ENCODE data around the gene AGPAT2. TPM values are rescaled to one million over a fixed set of nuclear protein-coding genes. Genes with fewer than 3 reads are reported as not detected.

Gene AGPAT2
- 16.6 and 17.1 TPM in 2 replicates for polyA plus RNA-seq (2013)

GRCh38 chr9:136686794-136687711 is at the start of gene AGPAT2:
Gene AGPAT2, minus strand, starts transcription at chr9:136687457. Its CDS starts 100 bp downstream, at chr9:136687357.
- peak within 1 kb of the TSS; percentile 78 for H3K4me3 ChIP-seq (ENCODE audit: low read depth, low read length)
- H4K12ac ChIP-seq (ENCODE audit: low read depth, low read length): peak within 1 kb of the TSS; percentile 54
- peak within 1 kb of the TSS; percentile 78 for H3K14ac ChIP-seq (ENCODE audit: low read length)
- H3K36me3 ChIP-seq (ENCODE audit: control insufficient read depth in 1 of 2, insufficient read depth in 2 of 2, low read length in 2 of 2): no peaks in the 10 kb centered on the region
- peak within 1 kb of the TSS; percentile 83 for H3K18ac ChIP-seq (ENCODE audit: low read length)
- H4K8ac ChIP-seq (ENCODE audit: low read depth, low read length): peak within 1 kb of the TSS; percentile 79
- no peak within 1 kb of the TSS for H2AK5ac ChIP-seq (ENCODE audit: low read length)
- no peak within 1 kb of the TSS for H3K27ac ChIP-seq (ENCODE audit: low read depth, low read length)
- WGBS (ENCODE audit: extremely low coverage, insufficient coverage, insufficient read length): no CpG with 5 or more reads among the region's 106 CpGs
- peaks cover 5% of the 10 kb centered on the region for H3K27me3 ChIP-seq (ENCODE audit: insufficient read depth, low read length)
- H3K23ac ChIP-seq (ENCODE audit: low read length): no peak within 1 kb of the TSS
- H3K4me2 ChIP-seq (ENCODE audit: low read length): peak within 1 kb of the TSS; percentile 86
- H3K4ac ChIP-seq (ENCODE audit: low read depth, low read length): peak within 1 kb of the TSS; percentile 35
- peaks cover 8% of the 10 kb centered on the region for H3K79me1 ChIP-seq (ENCODE audit: low read length)
- H2BK120ac ChIP-seq (ENCODE audit: insufficient read depth, low read length, poor library complexity): peak within 1 kb of the TSS; percentile 37
- H3K9me3 ChIP-seq (ENCODE audit: insufficient read depth, low read depth, low read length): peaks cover 2% of the 10 kb centered on the region
- H3K79me2 ChIP-seq (ENCODE audit: control insufficient read depth, insufficient read depth, low read length, poor library complexity): peaks cover 3% of the 10 kb centered on the region
- H2BK12ac ChIP-seq (ENCODE audit: low read length): no peak within 1 kb of the TSS
- peak within 1 kb of the TSS; percentile 60 for H4K91ac ChIP-seq (ENCODE audit: low read depth, low read length)
- no peak for DNase-seq
- peak within 1 kb of the TSS; percentile 77 for H2AFZ ChIP-seq (ENCODE audit: insufficient read depth, low read length, poor library complexity)
- no peak within 1 kb of the TSS for H3K9ac ChIP-seq (ENCODE audit: low read length)
- no peak within 1 kb of the TSS for H2BK5ac ChIP-seq (ENCODE audit: low read depth, low read length, poor library complexity)
- peaks cover 0 to 5% of the 10 kb centered on the region in 2 experiments for H3K4me1 ChIP-seq (ENCODE audit: control insufficient read depth in 1 of 2, insufficient read depth in 2 of 2, low read length in 2 of 2)

DNA sequence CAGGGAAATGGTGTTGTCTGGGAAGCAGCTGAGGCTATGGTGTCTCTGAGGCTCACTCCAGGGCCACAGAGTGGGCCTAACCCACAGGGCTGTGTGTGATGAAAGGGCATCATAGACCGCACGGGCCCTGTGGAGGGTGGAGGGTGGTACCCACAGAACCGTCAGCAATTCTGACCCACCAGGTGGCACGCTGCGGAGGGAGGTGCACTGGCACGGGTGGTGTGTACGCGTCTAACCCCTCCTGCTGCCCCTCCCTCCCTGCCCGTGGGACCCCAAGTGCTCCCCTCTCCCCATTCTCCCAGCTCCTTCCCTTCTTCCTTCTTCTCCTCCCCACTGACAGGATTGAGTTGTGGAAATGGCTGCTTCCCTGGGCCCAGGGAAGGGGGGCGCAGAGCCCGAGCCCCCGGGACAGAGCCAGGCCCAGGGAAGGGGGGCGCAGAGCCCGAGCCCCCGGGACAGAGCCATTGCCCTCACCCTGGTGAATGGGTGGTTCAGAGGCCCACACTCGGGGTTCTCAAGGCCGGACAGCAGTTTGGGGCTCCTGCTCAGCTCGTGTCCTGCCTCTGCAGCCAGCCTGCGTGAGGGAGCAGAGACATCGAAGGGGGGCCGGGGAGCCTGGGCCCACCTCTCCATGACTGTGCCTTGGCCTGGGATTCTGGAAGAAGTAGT is 48.7 kb upstream of the AGPAT2 start:
- H2BK5ac ChIP-seq (ENCODE audit: low read depth, low read length, poor library complexity): no peak overlapping the region
- no peak overlapping the region for H3K27ac ChIP-seq (ENCODE audit: low read depth, low read length)
- no peak overlapping the region for H4K91ac ChIP-seq (ENCODE audit: low read depth, low read length)
- H2BK12ac ChIP-seq (ENCODE audit: low read length): no peak overlapping the region
- H3K4me3 ChIP-seq (ENCODE audit: low read depth, low read length): no peak overlapping the region
- H2AK5ac ChIP-seq (ENCODE audit: low read length): no peak overlapping the region
- H3K4me2 ChIP-seq (ENCODE audit: low read length): no peak overlapping the region
- no peak overlapping the region for H3K4ac ChIP-seq (ENCODE audit: low read depth, low read length)
- H3K18ac ChIP-seq (ENCODE audit: low read length): no peak overlapping the region
- H3K23ac ChIP-seq (ENCODE audit: low read length): no peak overlapping the region
- DNase-seq: no peak
- peaks cover 6% of the 10 kb centered on the region for H3K9me3 ChIP-seq (ENCODE audit: insufficient read depth, low read depth, low read length)
- H3K27me3 ChIP-seq (ENCODE audit: insufficient read depth, low read length): no peaks in the 10 kb centered on the region
- H3K36me3 ChIP-seq (ENCODE audit: control insufficient read depth in 1 of 2, insufficient read depth in 2 of 2, low read length in 2 of 2): no peaks in the 10 kb centered on the region
- no CpG with 5 or more reads among the region's 21 CpGs for WGBS (ENCODE audit: extremely low coverage, insufficient coverage, insufficient read length)
- H2AFZ ChIP-seq (ENCODE audit: insufficient read depth, low read length, poor library complexity): no peak overlapping the region
- no peak overlapping the region for H4K8ac ChIP-seq (ENCODE audit: low read depth, low read length)
- H3K9ac ChIP-seq (ENCODE audit: low read length): no peak overlapping the region
- H3K14ac ChIP-seq (ENCODE audit: low read length): no peak overlapping the region
- H3K79me2 ChIP-seq (ENCODE audit: control insufficient read depth, insufficient read depth, low read length, poor library complexity): no peaks in the 10 kb centered on the region
- H3K79me1 ChIP-seq (ENCODE audit: low read length): no peaks in the 10 kb centered on the region
- H2BK120ac ChIP-seq (ENCODE audit: insufficient read depth, low read length, poor library complexity): no peak overlapping the region
- no peaks in the 10 kb centered on the region for H3K4me1 ChIP-seq (ENCODE audit: control insufficient read depth in 1 of 2, insufficient read depth in 2 of 2, low read length in 2 of 2)
- H4K12ac ChIP-seq (ENCODE audit: low read depth, low read length): no peak overlapping the region

DNA sequence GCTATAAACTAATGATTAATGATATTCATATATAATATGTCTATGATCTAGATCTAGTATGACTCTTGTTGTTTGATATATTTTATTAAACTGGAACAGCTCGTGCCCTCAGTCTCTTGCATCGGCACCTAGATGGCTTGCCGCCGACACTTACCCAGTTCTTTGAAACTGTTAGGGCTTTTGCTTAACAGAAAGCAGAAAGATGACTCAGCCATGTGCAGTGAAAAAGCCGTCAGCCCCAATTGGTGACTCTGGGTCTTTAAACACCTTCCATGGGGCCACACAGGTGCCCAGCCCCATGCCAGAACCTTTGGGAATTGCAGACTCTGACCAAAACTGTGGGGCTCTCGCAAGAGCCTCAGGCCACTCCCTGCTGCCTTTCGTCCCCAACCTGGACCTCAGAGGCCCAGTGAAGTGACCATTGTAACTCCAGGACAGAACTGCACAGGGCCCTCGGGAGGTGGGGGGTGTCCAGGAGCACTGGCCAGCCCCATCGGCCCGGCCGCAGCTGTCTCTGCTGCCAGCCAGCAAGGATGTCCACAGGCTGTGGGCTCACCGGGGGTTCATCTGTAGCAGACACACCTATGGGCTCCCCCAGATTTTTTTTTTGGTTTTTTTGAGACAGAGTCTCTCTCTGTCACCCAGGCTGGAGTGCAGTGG is 47.7 kb upstream of the AGPAT2 start:
- H3K18ac ChIP-seq (ENCODE audit: low read length): no peak overlapping the region
- no peak overlapping the region for H2AK5ac ChIP-seq (ENCODE audit: low read length)
- H2AFZ ChIP-seq (ENCODE audit: insufficient read depth, low read length, poor library complexity): no peak overlapping the region
- H3K4me3 ChIP-seq (ENCODE audit: low read depth, low read length): no peak overlapping the region
- no peak for DNase-seq
- H3K4me1 ChIP-seq (ENCODE audit: control insufficient read depth in 1 of 2, insufficient read depth in 2 of 2, low read length in 2 of 2): no peaks in the 10 kb centered on the region
- no peak overlapping the region for H3K27ac ChIP-seq (ENCODE audit: low read depth, low read length)
- H2BK120ac ChIP-seq (ENCODE audit: insufficient read depth, low read length, poor library complexity): no peak overlapping the region
- no peaks in the 10 kb centered on the region for H3K36me3 ChIP-seq (ENCODE audit: control insufficient read depth in 1 of 2, insufficient read depth in 2 of 2, low read length in 2 of 2)
- no peak overlapping the region for H2BK12ac ChIP-seq (ENCODE audit: low read length)
- H2BK5ac ChIP-seq (ENCODE audit: low read depth, low read length, poor library complexity): no peak overlapping the region
- no peak overlapping the region for H3K14ac ChIP-seq (ENCODE audit: low read length)
- H4K8ac ChIP-seq (ENCODE audit: low read depth, low read length): no peak overlapping the region
- H4K12ac ChIP-seq (ENCODE audit: low read depth, low read length): no peak overlapping the region
- no peaks in the 10 kb centered on the region for H3K79me1 ChIP-seq (ENCODE audit: low read length)
- no CpG with 5 or more reads among the region's 12 CpGs for WGBS (ENCODE audit: extremely low coverage, insufficient coverage, insufficient read length)
- H3K4me2 ChIP-seq (ENCODE audit: low read length): no peak overlapping the region
- H3K79me2 ChIP-seq (ENCODE audit: control insufficient read depth, insufficient read depth, low read length, poor library complexity): no peaks in the 10 kb centered on the region
- no peak overlapping the region for H3K4ac ChIP-seq (ENCODE audit: low read depth, low read length)
- no peak overlapping the region for H3K9ac ChIP-seq (ENCODE audit: low read length)
- H3K23ac ChIP-seq (ENCODE audit: low read length): no peak overlapping the region
- H3K9me3 ChIP-seq (ENCODE audit: insufficient read depth, low read depth, low read length): peaks cover 6% of the 10 kb centered on the region
- H4K91ac ChIP-seq (ENCODE audit: low read depth, low read length): no peak overlapping the region
- H3K27me3 ChIP-seq (ENCODE audit: insufficient read depth, low read length): no peaks in the 10 kb centered on the region

DNA sequence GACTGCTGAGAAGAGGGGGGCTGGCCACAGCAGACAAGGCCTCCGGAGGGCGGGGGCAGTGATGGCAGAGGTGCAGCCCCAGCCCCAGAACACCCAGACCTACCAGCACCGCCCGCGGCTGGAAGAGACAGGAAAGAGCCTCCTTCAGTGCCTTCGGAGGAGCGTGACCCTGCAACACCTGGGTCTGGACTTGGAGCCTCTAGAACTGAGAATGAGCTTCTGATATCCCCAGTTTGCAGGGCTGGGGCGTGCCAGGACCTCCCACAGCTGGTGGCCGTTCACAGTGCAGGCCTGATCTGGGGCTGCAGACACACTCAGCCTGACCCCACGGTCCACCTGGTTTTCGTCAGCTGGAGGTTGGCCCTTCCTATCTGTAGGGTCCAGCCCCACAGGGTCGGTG is 46.4 kb upstream of the AGPAT2 start:
- Histone ChIP-seq H4K8ac (ENCODE audit: low read depth, low read length) (no peak overlapping the region), H3K9me3 (ENCODE audit: insufficient read depth, low read depth, low read length) (peaks cover 6% of the 10 kb centered on the region), H3K27me3 (ENCODE audit: insufficient read depth, low read length) (no peaks in the 10 kb centered on the region), H3K79me1 (ENCODE audit: low read length) (peaks cover 2% of the 10 kb centered on the region), H2BK120ac (ENCODE audit: insufficient read depth, low read length, poor library complexity) (no peak overlapping the region), H3K23ac (ENCODE audit: low read length) (no peak overlapping the region), H3K4me3 (ENCODE audit: low read depth, low read length) (no peak overlapping the region), H3K18ac (ENCODE audit: low read length) (no peak overlapping the region), H2AK5ac (ENCODE audit: low read length) (no peak overlapping the region), H3K27ac (ENCODE audit: low read depth, low read length) (no peak overlapping the region), H3K4me1 (ENCODE audit: control insufficient read depth in 1 of 2, insufficient read depth in 2 of 2, low read length in 2 of 2) (peaks cover 0 to 3% of the 10 kb centered on the region in 2 experiments), H3K4ac (ENCODE audit: low read depth, low read length) (no peak overlapping the region), H2BK5ac (ENCODE audit: low read depth, low read length, poor library complexity) (no peak overlapping the region), H3K14ac (ENCODE audit: low read length) (no peak overlapping the region), H2AFZ (ENCODE audit: insufficient read depth, low read length, poor library complexity) (no peak overlapping the region), H3K4me2 (ENCODE audit: low read length) (no peak overlapping the region), H4K91ac (ENCODE audit: low read depth, low read length) (no peak overlapping the region), H4K12ac (ENCODE audit: low read depth, low read length) (no peak overlapping the region), H3K79me2 (ENCODE audit: control insufficient read depth, insufficient read depth, low read length, poor library complexity) (no peaks in the 10 kb centered on the region), H2BK12ac (ENCODE audit: low read length) (no peak overlapping the region), H3K36me3 (ENCODE audit: control insufficient read depth in 1 of 2, insufficient read depth in 2 of 2, low read length in 2 of 2) (no peaks in the 10 kb centered on the region), H3K9ac (ENCODE audit: low read length) (no peak overlapping the region)
- no peak for DNase-seq
- no CpG with 5 or more reads among the region's 12 CpGs for WGBS (ENCODE audit: extremely low coverage, insufficient coverage, insufficient read length)
